GM12878 (cell line): ENCODE results near the gene C2CD5. TPM values are rescaled to one million over a fixed set of nuclear protein-coding genes. Genes with fewer than 3 reads are reported as not detected.

Experiments
- ATAC-seq: fragments of 200-7000 bp; cut with Tn5 transposase; 3 replicates; pipeline ENCODE4 v1.9.1; 2020; ENCODE audit warnings: mild to moderate bottlenecking, moderate library complexity
- BruUV-seq: library from RNA; stranded (reverse); fragments of 400-500 nt; replicated peaks from 2 replicates; lab custom pipeline; 2021; lab: Mats Ljungman, UMichigan
- CTCF ChIA-PET: fragments of 300-600 bp; sonication (Branson Sonifier 250); formaldehyde crosslinking; extraction: SDS; loops from one replicate; lab custom pipeline; 2021; ENCODE audit warnings: inconsistent platforms; lab: Yijun Ruan, JAX
- POLR2A ChIA-PET: fragments of 350-600 bp; formaldehyde crosslinking; extraction: SDS; loops from one replicate; lab custom pipeline; 2021; ENCODE audit warnings: inconsistent platforms; lab: Charles Lee
- RAD21 ChIA-PET: fragments of 300-600 bp; sonication (Branson Sonifier 250); formaldehyde crosslinking; loops from one replicate; lab custom pipeline; 2023; ENCODE audit warnings: antibody characterized with exemption; ENCODE audit not compliant: unreplicated experiment; lab: Charles Lee
- SMC1A ChIA-PET: fragments of 300-600 bp; sonication (Branson Sonifier 250); formaldehyde crosslinking; loops from one replicate; lab custom pipeline; 2023; ENCODE audit not compliant: unreplicated experiment, uncharacterized antibody; lab: Charles Lee
- DNase-seq: peaks from one replicate; pipeline ENCODE4 v3.0.0-alpha.2; 2011; ENCODE audit warnings: low read depth, low spot score
- FAIRE-seq: peaks from 3 replicates; lab custom pipeline; 2011; peaks lifted over from hg19 to GRCh38; lab: Jason Lieb, UNC
- H2AFZ ChIP-seq: 2 replicates; pipeline ENCODE4 v1.6.0; 2011; ENCODE audit warnings: low read depth, low read length, control low read depth; ENCODE audit not compliant: control insufficient read depth
- H3K27ac ChIP-seq: 2 replicates; pipeline ENCODE4 v1.5.1; 2011; ENCODE audit warnings: control low read depth; ENCODE audit not compliant: control insufficient read depth, insufficient read depth
- H3K27me3 ChIP-seq, 2 experiments: replicated peaks in 1 of 2; 2 replicates each; pipeline versions ENCODE4 v1.6.0 to v1.6.1; 2011; ENCODE audit warnings: low read length in 1 of 2; ENCODE audit not compliant: control insufficient read depth in 2 of 2, insufficient read depth in 2 of 2
- H3K36me3 ChIP-seq, 2 experiments: 2 replicates each; pipeline ENCODE4 v1.5.1; 2011; ENCODE audit warnings: low read length in 1 of 2; ENCODE audit not compliant: control insufficient read depth in 2 of 2, insufficient read depth in 2 of 2
- H3K4me1 ChIP-seq: 2 replicates; pipeline ENCODE4 v1.6.1; 2011; ENCODE audit warnings: mild to moderate bottlenecking, low read length, moderate library complexity, mixed read lengths; ENCODE audit not compliant: control insufficient read depth, insufficient read depth
- H3K4me2 ChIP-seq: 2 replicates; pipeline ENCODE4 v1.6.0; 2011; ENCODE audit warnings: control low read depth; ENCODE audit not compliant: control insufficient read depth, insufficient read depth
- H3K4me3 ChIP-seq: fragments of 200-600 bp; sonication (generic); 2 replicates; pipeline ENCODE4 v1.5.1; 2016
- H3K79me2 ChIP-seq: 2 replicates; pipeline ENCODE4 v1.6.0; 2011; ENCODE audit warnings: low read length; ENCODE audit not compliant: control insufficient read depth, insufficient read depth
- H3K9ac ChIP-seq: 2 replicates; pipeline ENCODE4 v1.8.0; 2011; ENCODE audit warnings: low read length, control low read depth, mixed read lengths; ENCODE audit not compliant: control insufficient read depth, insufficient read depth
- H3K9me3 ChIP-seq: replicated peaks from 3 replicates; pipeline ENCODE4 v1.5.1; 2011; ENCODE audit warnings: mild to moderate bottlenecking, low read length; ENCODE audit not compliant: control insufficient read depth, insufficient read depth
- H4K20me1 ChIP-seq: 2 replicates; pipeline ENCODE4 v1.6.0; 2011; ENCODE audit not compliant: control insufficient read depth, insufficient read depth
- EP300 ChIP-seq, 2 experiments: fragments of 150-350 bp in 1 of 2; IDR thresholded peaks; 2 replicates each; pipeline ENCODE4 v1.6.1; 2011 to 2012; ENCODE audit warnings: low read depth in 2 of 2, low read length in 2 of 2, borderline replicate concordance in 1 of 2, improper control_type of control experiment in 1 of 2, inconsistent platforms in 1 of 2; ENCODE audit not compliant: control insufficient read depth in 1 of 2
- ETV6 ChIP-seq, 2 experiments: fragments of 450-650 bp in 1 of 2; IDR thresholded peaks in 1 of 2; conservative IDR thresholded peaks in 1 of 2; 2 replicates each; pipeline ENCODE4 v1.6.1; 2014; ENCODE audit warnings: antibody characterized with exemption in 1 of 2, borderline replicate concordance in 1 of 2, low read depth in 1 of 2, mild to moderate bottlenecking in 1 of 2, moderate library complexity in 1 of 2
- GATAD2B ChIP-seq: fragments of 450-650 bp; conservative IDR thresholded peaks from 2 replicates; pipeline ENCODE4 v1.6.1; 2017; ENCODE audit warnings: low read depth, mild to moderate bottlenecking, moderate library complexity
- MEF2A ChIP-seq: IDR thresholded peaks from 2 replicates; pipeline ENCODE4 v1.6.1; 2011; ENCODE audit warnings: low read depth, mild to moderate bottlenecking, low read length, moderate library complexity; ENCODE audit not compliant: insufficient read depth
- NFXL1 ChIP-seq: fragments of 450-650 bp; IDR thresholded peaks from 2 replicates; pipeline ENCODE4 v1.6.1; 2017; ENCODE audit warnings: antibody characterized with exemption, mild to moderate bottlenecking, borderline replicate concordance
- POU2F2 ChIP-seq: IDR thresholded peaks from 3 replicates; pipeline ENCODE4 v1.6.1; 2011; ENCODE audit warnings: low read depth, mild to moderate bottlenecking, low read length, borderline replicate concordance
- SIN3A ChIP-seq: IDR thresholded peaks from 2 replicates; pipeline ENCODE4 v1.6.1; 2012; ENCODE audit warnings: low read depth, low read length, improper control_type of control experiment
- SUZ12 ChIP-seq: fragments of 200-600 bp; sonication (generic); IDR thresholded peaks from one replicate; pipeline ENCODE4 v1.6.1; 2018; ENCODE audit warnings: antibody characterized with exemption, mild to moderate bottlenecking; ENCODE audit not compliant: unreplicated experiment
- WGBS: methylation state at CpG from one replicate; pipeline ENCODE4 v1.1.6; 2016; ENCODE audit warnings: low lambda C conversion rate; ENCODE audit not compliant: insufficient replicate concordance, insufficient coverage; ENCODE audit errors: missing lambda C conversion rate; 5-methylcytosine and 5-hydroxymethylcytosine counted together
- in situ Hi-C: fragments of 300-500 bp; cut with MboI; formaldehyde crosslinking; loops from 9 replicates; pipeline ENCODE4 v1.14.3; 2018; ENCODE audit warnings: mixed read lengths
- intact Hi-C: fragments of 100-400 bp; cut with micrococcal nuclease; formaldehyde crosslinking; loops from one replicate; pipeline ENCODE4 v1.14.2; 2022; ENCODE audit not compliant: unreplicated experiment
- polyA plus RNA-seq, 11 experiments: library from polyadenylated mRNA; depleted of rRNA in 4 of 11; unstranded in 6 of 11; stranded (reverse) in 5 of 11; fragments of >200 nt; fragmentation: Nextera tagmentation in 4 of 11; fragmentation: Illumina TruSeq in 1 of 11; extraction: Ambion mirVana in 4 of 11; extraction: Trizol in 1 of 11; gene quantifications; 1 replicate in 1 of 11; 2 replicates in 10 of 11; pipeline versions ENCODE4 v1.2.1 to v1.2.3, GENCODE V29; 2011 to 2016; ENCODE audit warnings: inconsistent platforms in 2 of 11, missing spikeins in 2 of 11, low read depth in 1 of 11
- total RNA-seq, 4 experiments: library from RNA; depleted of rRNA in 3 of 4; stranded (reverse); fragments of >200 nt in 3 of 4; fragmentation: Illumina TruSeq in 1 of 4; extraction: Trizol in 1 of 4; gene quantifications; 2 replicates each; pipeline versions ENCODE4 v1.2.1 to v1.2.3, GENCODE V29; 2013 to 2021
- TF ChIP-seq, protein P1 (sequence below): fragments of 450-650 bp; IDR thresholded peaks from 2 replicates; pipeline ENCODE4 v1.6.1; 2017; ENCODE audit warnings: antibody characterized with exemption, mild to moderate bottlenecking, moderate library complexity
- TF ChIP-seq, protein P2 (sequence below): IDR thresholded peaks from 2 replicates; pipeline ENCODE4 v1.6.1; 2012; ENCODE audit warnings: low read depth, low read length, improper control_type of control experiment
- TF ChIP-seq, protein P3 (sequence below): fragments of 450-650 bp; IDR thresholded peaks from 2 replicates; pipeline ENCODE4 v1.6.1; 2014; ENCODE audit warnings: mild to moderate bottlenecking
- TF ChIP-seq, protein P4 (sequence below): fragments of 450-650 bp; IDR thresholded peaks from 2 replicates; pipeline ENCODE4 v1.6.1; 2016; ENCODE audit warnings: mild to moderate bottlenecking, moderate library complexity, borderline replicate concordance

C2CD5 gene
- total and polyA plus RNA-seq, 10 of the 15 experiments (the other 5 are each of a cell fraction or from before 2014, with no cell fraction given), result 7.7 to 55.0 (median 27.0) TPM

DNA sequence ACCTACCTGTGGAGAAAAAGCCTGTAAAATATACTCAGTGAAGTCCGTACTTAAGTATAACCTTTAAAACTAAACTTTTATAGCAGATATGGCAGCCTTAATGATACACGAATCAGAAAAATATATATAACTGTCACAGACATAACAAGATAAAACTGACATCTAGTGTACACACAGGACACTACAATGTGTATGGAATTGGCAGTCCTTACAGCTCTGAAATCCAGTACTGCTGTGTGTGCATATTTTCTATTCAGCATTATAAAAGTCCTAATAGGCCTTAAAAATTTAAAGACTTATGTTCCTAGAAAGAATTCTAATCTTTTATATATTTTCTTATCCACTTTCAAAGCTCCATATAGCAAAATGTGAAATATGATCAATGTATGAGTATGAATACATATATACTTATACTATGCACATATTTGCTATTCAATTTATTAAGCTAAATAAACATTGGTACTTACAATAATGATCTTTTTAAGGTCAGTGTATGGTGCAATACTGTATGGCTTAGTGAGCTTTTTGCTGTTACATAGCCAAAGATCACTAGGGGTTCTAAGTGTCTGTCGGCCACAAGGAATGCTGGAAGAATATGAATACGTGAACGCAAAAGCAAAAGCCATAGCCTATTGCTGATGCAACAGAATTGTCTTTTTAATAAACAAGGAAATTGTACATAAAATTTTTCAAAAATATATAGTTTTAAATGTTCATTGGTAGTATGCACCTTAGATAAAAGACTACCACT is 69.2 kb downstream of the C2CD5 start:
- in situ Hi-C loops, result no loop called here
- ChIA-PET SMC1A (interaction anchor here (1.2 to 2.3 kb wide), 3 partner anchors 13 to 101 kb away, joined by 3 to 7 read pairs (median 5); no protein-coding TSS in a partner anchor), RAD21 (no interaction called here), CTCF (interaction anchor here (0.6 to 3.2 kb wide), 6 partner anchors 11 to 632 kb away, joined by 3 to 22 read pairs (median 3); no protein-coding TSS in a partner anchor), POLR2A (no interaction called here)
- intact Hi-C loops, result loop anchor here (5.0 kb wide), 1 partner anchor 157 kb away; no protein-coding TSS in a partner anchor
- WGBS, result 87% methylated on average over 5 of the region's 5 CpGs
- Histone ChIP-seq H3K4me2 (no peak overlapping the region), H3K4me1 (no peaks in the 10 kb centered on the region; the same call in 1 of the 2 replicates), H4K20me1 (no peaks in the 10 kb centered on the region), H3K9ac (no peak overlapping the region), H3K79me2 (no peaks in the 10 kb centered on the region), H3K9me3 (no peaks in the 10 kb centered on the region), H3K27me3 (no peaks in the 10 kb centered on the region), H3K4me3 (no peak overlapping the region), H3K36me3 (peaks cover 0 to 4% of the 10 kb centered on the region in 2 experiments; a peak in 1 of 4 replicates), H2AFZ (no peak overlapping the region), H3K27ac (no peak overlapping the region)
- ATAC-seq (no peak), FAIRE-seq (no peak), DNase-seq (no peak)
- BruUV-seq, result no TSS peak
- TF ChIP-seq SIN3A, result no peak
- TF ChIP-seq NFXL1, result no peak
- no peak for TF ChIP-seq MEF2A
- TF ChIP-seq, protein P1, sequence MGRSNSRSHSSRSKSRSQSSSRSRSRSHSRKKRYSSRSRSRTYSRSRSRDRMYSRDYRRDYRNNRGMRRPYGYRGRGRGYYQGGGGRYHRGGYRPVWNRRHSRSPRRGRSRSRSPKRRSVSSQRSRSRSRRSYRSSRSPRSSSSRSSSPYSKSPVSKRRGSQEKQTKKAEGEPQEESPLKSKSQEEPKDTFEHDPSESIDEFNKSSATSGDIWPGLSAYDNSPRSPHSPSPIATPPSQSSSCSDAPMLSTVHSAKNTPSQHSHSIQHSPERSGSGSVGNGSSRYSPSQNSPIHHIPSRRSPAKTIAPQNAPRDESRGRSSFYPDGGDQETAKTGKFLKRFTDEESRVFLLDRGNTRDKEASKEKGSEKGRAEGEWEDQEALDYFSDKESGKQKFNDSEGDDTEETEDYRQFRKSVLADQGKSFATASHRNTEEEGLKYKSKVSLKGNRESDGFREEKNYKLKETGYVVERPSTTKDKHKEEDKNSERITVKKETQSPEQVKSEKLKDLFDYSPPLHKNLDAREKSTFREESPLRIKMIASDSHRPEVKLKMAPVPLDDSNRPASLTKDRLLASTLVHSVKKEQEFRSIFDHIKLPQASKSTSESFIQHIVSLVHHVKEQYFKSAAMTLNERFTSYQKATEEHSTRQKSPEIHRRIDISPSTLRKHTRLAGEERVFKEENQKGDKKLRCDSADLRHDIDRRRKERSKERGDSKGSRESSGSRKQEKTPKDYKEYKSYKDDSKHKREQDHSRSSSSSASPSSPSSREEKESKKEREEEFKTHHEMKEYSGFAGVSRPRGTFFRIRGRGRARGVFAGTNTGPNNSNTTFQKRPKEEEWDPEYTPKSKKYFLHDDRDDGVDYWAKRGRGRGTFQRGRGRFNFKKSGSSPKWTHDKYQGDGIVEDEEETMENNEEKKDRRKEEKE, result no peak
- TF ChIP-seq, protein P2, sequence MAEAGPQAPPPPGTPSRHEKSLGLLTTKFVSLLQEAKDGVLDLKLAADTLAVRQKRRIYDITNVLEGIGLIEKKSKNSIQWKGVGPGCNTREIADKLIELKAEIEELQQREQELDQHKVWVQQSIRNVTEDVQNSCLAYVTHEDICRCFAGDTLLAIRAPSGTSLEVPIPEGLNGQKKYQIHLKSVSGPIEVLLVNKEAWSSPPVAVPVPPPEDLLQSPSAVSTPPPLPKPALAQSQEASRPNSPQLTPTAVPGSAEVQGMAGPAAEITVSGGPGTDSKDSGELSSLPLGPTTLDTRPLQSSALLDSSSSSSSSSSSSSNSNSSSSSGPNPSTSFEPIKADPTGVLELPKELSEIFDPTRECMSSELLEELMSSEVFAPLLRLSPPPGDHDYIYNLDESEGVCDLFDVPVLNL, result no peak
- TF ChIP-seq SUZ12, result no peak
- TF ChIP-seq POU2F2, result no peak
- no peak for TF ChIP-seq ETV6 (conservative IDR thresholded peaks at IDR 0.05 in 1 of 2, IDR thresholded peaks at IDR 0.05 in 1 of 2; ENCODE audit: borderline replicate concordance in 1 of 2, low read depth in 1 of 2)
- TF ChIP-seq, protein P3, sequence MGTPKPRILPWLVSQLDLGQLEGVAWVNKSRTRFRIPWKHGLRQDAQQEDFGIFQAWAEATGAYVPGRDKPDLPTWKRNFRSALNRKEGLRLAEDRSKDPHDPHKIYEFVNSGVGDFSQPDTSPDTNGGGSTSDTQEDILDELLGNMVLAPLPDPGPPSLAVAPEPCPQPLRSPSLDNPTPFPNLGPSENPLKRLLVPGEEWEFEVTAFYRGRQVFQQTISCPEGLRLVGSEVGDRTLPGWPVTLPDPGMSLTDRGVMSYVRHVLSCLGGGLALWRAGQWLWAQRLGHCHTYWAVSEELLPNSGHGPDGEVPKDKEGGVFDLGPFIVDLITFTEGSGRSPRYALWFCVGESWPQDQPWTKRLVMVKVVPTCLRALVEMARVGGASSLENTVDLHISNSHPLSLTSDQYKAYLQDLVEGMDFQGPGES, result no peak
- TF ChIP-seq, protein P4, sequence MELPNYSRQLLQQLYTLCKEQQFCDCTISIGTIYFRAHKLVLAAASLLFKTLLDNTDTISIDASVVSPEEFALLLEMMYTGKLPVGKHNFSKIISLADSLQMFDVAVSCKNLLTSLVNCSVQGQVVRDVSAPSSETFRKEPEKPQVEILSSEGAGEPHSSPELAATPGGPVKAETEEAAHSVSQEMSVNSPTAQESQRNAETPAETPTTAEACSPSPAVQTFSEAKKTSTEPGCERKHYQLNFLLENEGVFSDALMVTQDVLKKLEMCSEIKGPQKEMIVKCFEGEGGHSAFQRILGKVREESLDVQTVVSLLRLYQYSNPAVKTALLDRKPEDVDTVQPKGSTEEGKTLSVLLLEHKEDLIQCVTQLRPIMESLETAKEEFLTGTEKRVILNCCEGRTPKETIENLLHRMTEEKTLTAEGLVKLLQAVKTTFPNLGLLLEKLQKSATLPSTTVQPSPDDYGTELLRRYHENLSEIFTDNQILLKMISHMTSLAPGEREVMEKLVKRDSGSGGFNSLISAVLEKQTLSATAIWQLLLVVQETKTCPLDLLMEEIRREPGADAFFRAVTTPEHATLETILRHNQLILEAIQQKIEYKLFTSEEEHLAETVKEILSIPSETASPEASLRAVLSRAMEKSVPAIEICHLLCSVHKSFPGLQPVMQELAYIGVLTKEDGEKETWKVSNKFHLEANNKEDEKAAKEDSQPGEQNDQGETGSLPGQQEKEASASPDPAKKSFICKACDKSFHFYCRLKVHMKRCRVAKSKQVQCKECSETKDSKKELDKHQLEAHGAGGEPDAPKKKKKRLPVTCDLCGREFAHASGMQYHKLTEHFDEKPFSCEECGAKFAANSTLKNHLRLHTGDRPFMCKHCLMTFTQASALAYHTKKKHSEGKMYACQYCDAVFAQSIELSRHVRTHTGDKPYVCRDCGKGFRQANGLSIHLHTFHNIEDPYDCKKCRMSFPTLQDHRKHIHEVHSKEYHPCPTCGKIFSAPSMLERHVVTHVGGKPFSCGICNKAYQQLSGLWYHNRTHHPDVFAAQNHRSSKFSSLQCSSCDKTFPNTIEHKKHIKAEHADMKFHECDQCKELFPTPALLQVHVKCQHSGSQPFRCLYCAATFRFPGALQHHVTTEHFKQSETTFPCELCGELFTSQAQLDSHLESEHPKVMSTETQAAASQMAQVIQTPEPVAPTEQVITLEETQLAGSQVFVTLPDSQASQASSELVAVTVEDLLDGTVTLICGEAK, result no peak
- no peak for TF ChIP-seq GATAD2B
- no peak for TF ChIP-seq EP300 (IDR thresholded peaks at IDR 0.05; ENCODE audit: borderline replicate concordance in 1 of 2, control insufficient read depth in 1 of 2, low read depth in 2 of 2, low read length in 2 of 2)
